OCI-LY7 (cell line): ENCODE measurements around the gene HSPA5. TPM values are rescaled to one million over a fixed set of nuclear protein-coding genes. Genes with fewer than 3 reads are reported as not detected.

ENCODE experiments used
- BruUV-seq: library from RNA; stranded (reverse); fragments of 400-500 nt; replicated peaks from 2 replicates; lab custom pipeline; 2021; lab: Mats Ljungman, UMichigan
- CTCF ChIA-PET: fragments of 300-600 bp; sonication (Branson Sonifier 250); formaldehyde crosslinking; loops from one replicate; lab custom pipeline; 2022; ENCODE audit warnings: antibody characterized with exemption; ENCODE audit not compliant: unreplicated experiment; lab: Charles Lee
- POLR2A ChIA-PET: fragments of 300-600 bp; sonication (Branson Sonifier 250); formaldehyde crosslinking; loops from one replicate; lab custom pipeline; 2022; ENCODE audit warnings: antibody characterized with exemption; lab: Charles Lee
- DNase-seq: peaks from one replicate; pipeline ENCODE4 v3.0.0-alpha.2; 2015; ENCODE audit warnings: low spot score
- H2AFZ ChIP-seq: fragments of 200-600 bp; sonication (generic), shearing (Covaris generic); 2 replicates; pipeline ENCODE4 v1.6.1; 2014; ENCODE audit warnings: mild to moderate bottlenecking, antibody characterized with exemption, low read length, moderate library complexity
- H3K27ac ChIP-seq: fragments of 200-600 bp; sonication (generic); 2 replicates; pipeline ENCODE4 v1.5.1; 2014; ENCODE audit warnings: mixed run types, low read depth, mild to moderate bottlenecking, moderate library complexity, low read length, inconsistent platforms; ENCODE audit not compliant: poor library complexity, severe bottlenecking
- H3K36me3 ChIP-seq: fragments of 200-600 bp; sonication (generic); 2 replicates; pipeline ENCODE4 v1.6.1; 2014; ENCODE audit warnings: mild to moderate bottlenecking, antibody characterized with exemption, low read length, moderate library complexity, mixed read lengths; ENCODE audit not compliant: insufficient read depth
- H3K4me1 ChIP-seq: fragments of 200-600 bp; sonication (generic); 2 replicates; pipeline ENCODE4 v1.5.1; 2014; ENCODE audit warnings: mild to moderate bottlenecking, low read length; ENCODE audit not compliant: insufficient read depth, poor library complexity, severe bottlenecking
- H3K4me2 ChIP-seq: fragments of 200-600 bp; sonication (generic); 2 replicates; pipeline ENCODE4 v1.6.1; 2014; ENCODE audit warnings: mild to moderate bottlenecking, low read length
- H3K4me3 ChIP-seq: fragments of 200-600 bp; sonication (generic); 2 replicates; pipeline ENCODE4 v1.5.1; 2014; ENCODE audit warnings: mild to moderate bottlenecking, low read depth, low read length; ENCODE audit not compliant: poor library complexity, severe bottlenecking
- H3K79me2 ChIP-seq: fragments of 200-600 bp; sonication (generic); 2 replicates; pipeline ENCODE4 v1.6.1; 2016; ENCODE audit warnings: low read depth, mild to moderate bottlenecking, low read length, moderate library complexity, mixed read lengths; ENCODE audit not compliant: insufficient read depth
- H3K9me2 ChIP-seq: fragments of 200-600 bp; sonication (generic); 2 replicates; pipeline ENCODE4 v1.6.1; 2016; ENCODE audit warnings: mild to moderate bottlenecking, low read length, mixed read lengths; ENCODE audit not compliant: insufficient read depth
- H3K9me3 ChIP-seq: fragments of 200-600 bp; sonication (generic); 2 replicates; pipeline ENCODE4 v1.6.1; 2014; ENCODE audit warnings: mild to moderate bottlenecking, mixed run types, low read length, mixed read lengths
- H4K20me1 ChIP-seq: fragments of 200-600 bp; sonication (generic); 2 replicates; pipeline ENCODE4 v1.6.1; 2014; ENCODE audit warnings: mild to moderate bottlenecking, antibody characterized with exemption, low read length, moderate library complexity, mixed read lengths; ENCODE audit not compliant: insufficient read depth
- CTCF ChIP-seq: fragments of 200-600 bp; sonication (generic); conservative IDR thresholded peaks from 2 replicates; pipeline ENCODE4 v1.5.1; 2014; ENCODE audit warnings: mild to moderate bottlenecking, antibody characterized with exemption, low read length, moderate library complexity, mixed read lengths
- EZH2phosphoT487 ChIP-seq: fragments of 200-600 bp; sonication (generic); IDR thresholded peaks from 2 replicates; pipeline ENCODE4 v1.6.1; 2018; ENCODE audit warnings: low read depth, borderline replicate concordance, mild to moderate bottlenecking, mixed run types, antibody characterized with exemption, low read length, moderate library complexity, mixed read lengths
- intact Hi-C: fragments of 100-400 bp; cut with micrococcal nuclease; formaldehyde crosslinking; loops from one replicate; pipeline ENCODE4 v1.10.0; 2022; ENCODE audit not compliant: unreplicated experiment
- total RNA-seq, 2 experiments: library from RNA; depleted of rRNA in 1 of 2; stranded (reverse); fragments of >200 nt in 1 of 2; shearing (Covaris generic) in 1 of 2; gene quantifications; 2 replicates each; pipeline ENCODE4 v1.2.3, GENCODE V29; 2014 to 2022

HSPA5 gene
- total RNA-seq, 2 experiments from 2014 or later: 52.1 to 150 TPM

GRCh38 chr9:125258832-125259534, 17.8 kb upstream of the HSPA5 start:
- BruUV-seq: no TSS peak
- ChIA-PET POLR2A (no interaction called here), CTCF (no interaction called here)
- no peak for DNase-seq
- Histone ChIP-seq H3K79me2 (peaks cover 21% of the 10 kb centered on the region; the same call in 1 of the 2 replicates), H3K27ac (no peak overlapping the region), H2AFZ (no peak overlapping the region), H3K4me3 (no peak overlapping the region), H3K36me3 (no peaks in the 10 kb centered on the region), H3K9me2 (no peaks in the 10 kb centered on the region), H3K4me2 (no peak overlapping the region), H3K4me1 (peaks cover 21% of the 10 kb centered on the region), H3K9me3 (no peaks in the 10 kb centered on the region), H4K20me1 (no peaks in the 10 kb centered on the region)
- intact Hi-C loops: no loop called here
- TF ChIP-seq CTCF: no peak
- TF ChIP-seq EZH2phosphoT487: no peak

- Histone ChIP-seq H3K79me2 (peaks cover 15% of the 10 kb centered on the region; the same call in 1 of the 2 replicates), H3K4me3 (no peak overlapping the region), H3K4me1 (peaks cover 14% of the 10 kb centered on the region), H3K27ac (no peak overlapping the region), H2AFZ (no peak overlapping the region), H4K20me1 (no peaks in the 10 kb centered on the region), H3K9me2 (no peaks in the 10 kb centered on the region), H3K4me2 (no peak overlapping the region), H3K9me3 (no peaks in the 10 kb centered on the region), H3K36me3 (no peaks in the 10 kb centered on the region)
- intact Hi-C loops: no loop called here
- DNase-seq: no peak
- ChIA-PET CTCF (no interaction called here), POLR2A (no interaction called here)
- TF ChIP-seq EZH2phosphoT487: no peak
- no peak for TF ChIP-seq CTCF
- BruUV-seq: no TSS peak
These were observed 17.1 kb upstream of the HSPA5 start for GRCh38 chr9:125258160-125258785.
